GM23338 (cell line): ENCODE data around the gene ENOPH1. TPM values are rescaled to one million over a fixed set of nuclear protein-coding genes. Genes with fewer than 3 reads are reported as not detected.

Experiments used
- ATAC-seq: fragments of 200-7000 bp; cut with Tn5 transposase; 3 replicates; pipeline ENCODE4 v1.9.1; 2020
- DNase-seq: peaks from one replicate; pipeline ENCODE4 v3.0.0-alpha.2; 2015; ENCODE audit warnings: low spot score
- H2AFZ ChIP-seq: fragments of 200-600 bp; sonication (generic); 2 replicates; pipeline ENCODE4 v1.8.0; 2016; ENCODE audit warnings: antibody characterized with exemption, mild to moderate bottlenecking, moderate library complexity
- H3F3A ChIP-seq: fragments of 200-600 bp; sonication (generic); replicated peaks from 2 replicates; pipeline ENCODE4 v1.8.0; 2017; ENCODE audit warnings: antibody characterized with exemption, mixed run types, low read depth
- H3K27ac ChIP-seq: fragments of 200-600 bp; sonication (generic); 2 replicates; pipeline ENCODE4 v1.6.1; 2016; ENCODE audit warnings: low read depth
- H3K27me3 ChIP-seq: fragments of 200-600 bp; sonication (generic); 2 replicates; pipeline ENCODE4 v1.8.0; 2016; ENCODE audit warnings: mild to moderate bottlenecking, mixed run types, moderate library complexity; ENCODE audit not compliant: insufficient read depth
- H3K36me3 ChIP-seq: fragments of 200-600 bp; sonication (generic); 2 replicates; pipeline ENCODE4 v1.8.0; 2016; ENCODE audit warnings: mild to moderate bottlenecking; ENCODE audit not compliant: insufficient read depth
- H3K4me1 ChIP-seq: fragments of 200-600 bp; sonication (generic); 2 replicates; pipeline ENCODE4 v1.8.0; 2016; ENCODE audit warnings: mild to moderate bottlenecking, moderate library complexity; ENCODE audit not compliant: insufficient read depth
- H3K4me2 ChIP-seq: fragments of 200-600 bp; sonication (generic); 2 replicates; pipeline ENCODE4 v1.7.1; 2017; ENCODE audit warnings: mixed run types
- H3K4me3 ChIP-seq: fragments of 200-600 bp; sonication (generic); 2 replicates; pipeline ENCODE4 v1.6.1; 2016; ENCODE audit warnings: mixed run types
- H3K79me2 ChIP-seq: fragments of 200-600 bp; sonication (generic); replicated peaks from 2 replicates; pipeline ENCODE4 v1.8.0; 2017; ENCODE audit warnings: mild to moderate bottlenecking; ENCODE audit not compliant: insufficient read depth
- H3K9me2 ChIP-seq: fragments of 200-600 bp; sonication (generic); 2 replicates; pipeline ENCODE4 v1.8.0; 2017; ENCODE audit not compliant: insufficient read depth
- H4K20me1 ChIP-seq: fragments of 200-600 bp; sonication (generic); replicated peaks from 2 replicates; pipeline ENCODE4 v1.8.0; 2017; ENCODE audit warnings: mild to moderate bottlenecking; ENCODE audit not compliant: insufficient read depth
- H3K27ac Mint-ChIP-seq: 2 replicates; pipeline ENCODE4 v1.8.0; 2020; ENCODE audit warnings: inconsistent platforms, mild to moderate bottlenecking, moderate library complexity, mixed read lengths
- H3K27me3 Mint-ChIP-seq: 3 replicates; pipeline ENCODE4 v1.8.0; 2022; ENCODE audit warnings: low read depth, mild to moderate bottlenecking, moderate library complexity, mixed read lengths, inconsistent platforms; ENCODE audit not compliant: insufficient read depth, poor library complexity
- H3K36me3 Mint-ChIP-seq: 3 replicates; pipeline ENCODE4 v1.8.0; 2021; ENCODE audit warnings: low read depth, mild to moderate bottlenecking, inconsistent platforms, moderate library complexity, mixed read lengths
- H3K4me1 Mint-ChIP-seq: 3 replicates; pipeline ENCODE4 v1.8.0; 2020; ENCODE audit warnings: mild to moderate bottlenecking, inconsistent platforms, mixed read lengths
- H3K4me3 Mint-ChIP-seq: 3 replicates; pipeline ENCODE4 v1.8.0; 2021; ENCODE audit warnings: moderate library complexity, mild to moderate bottlenecking, inconsistent platforms, mixed read lengths
- H3K9me3 Mint-ChIP-seq: 3 replicates; pipeline ENCODE4 v1.8.0; 2020; ENCODE audit warnings: moderate library complexity, mild to moderate bottlenecking, inconsistent platforms, mixed read lengths
- CREB1 ChIP-seq: fragments of 250-450 bp; sonication (Bioruptor Pico); IDR thresholded peaks from 2 replicates; pipeline ENCODE4 v1.5.0; 2020; ENCODE audit warnings: low read depth, mild to moderate bottlenecking, moderate library complexity
- JUNB ChIP-seq: IDR thresholded peaks from one replicate; pipeline ENCODE4 v1.6.1; 2016; ENCODE audit warnings: antibody characterized with exemption; ENCODE audit not compliant: unreplicated experiment
- polyA plus RNA-seq: library from polyadenylated mRNA; unstranded; fragments of >200 nt; fragmentation: Nextera tagmentation; extraction: Ambion mirVana; gene quantifications from 2 replicates; pipeline ENCODE4 v1.2.1, GENCODE V29; 2016
- total RNA-seq: library from RNA; depleted of rRNA; stranded (reverse); fragments of >200 nt; shearing (Covaris generic); gene quantifications from 2 replicates; pipeline ENCODE4 v1.2.3, GENCODE V29; 2014
- TF ChIP-seq, protein P1 (sequence below): fragments of 250-450 bp; sonication (Bioruptor Pico); IDR thresholded peaks from 2 replicates; pipeline ENCODE4 v1.5.0; 2020; ENCODE audit warnings: mild to moderate bottlenecking, moderate library complexity
- TF ChIP-seq, protein P2 (sequence below): IDR thresholded peaks from 2 replicates; pipeline ENCODE4 v1.6.1; 2016; ENCODE audit warnings: antibody characterized with exemption

Gene ENOPH1
- total and polyA plus RNA-seq, 2 experiments from 2014 or later, result 105 to 146 TPM

DNA sequence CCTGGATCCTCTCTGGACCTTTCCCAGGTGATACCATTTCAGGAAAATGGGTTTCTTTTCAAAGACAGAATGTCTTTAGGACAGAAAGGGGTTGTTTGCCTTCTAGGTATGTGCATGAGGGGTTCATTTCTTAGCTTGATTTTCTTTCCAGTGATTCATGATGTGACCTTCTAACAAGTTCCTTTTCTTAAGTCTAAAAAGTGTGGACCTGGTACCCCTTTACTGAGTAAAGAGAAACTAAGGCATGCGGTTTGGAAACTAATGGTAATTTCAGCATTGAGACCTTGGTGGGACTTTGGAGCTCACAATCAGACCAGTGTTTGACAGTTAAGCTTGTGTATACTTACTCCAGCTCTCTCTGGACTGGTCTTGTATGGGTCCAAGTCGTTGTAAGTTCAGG is 8.7 kb downstream of the ENOPH1 start (continued):
- TF ChIP-seq, protein P1, sequence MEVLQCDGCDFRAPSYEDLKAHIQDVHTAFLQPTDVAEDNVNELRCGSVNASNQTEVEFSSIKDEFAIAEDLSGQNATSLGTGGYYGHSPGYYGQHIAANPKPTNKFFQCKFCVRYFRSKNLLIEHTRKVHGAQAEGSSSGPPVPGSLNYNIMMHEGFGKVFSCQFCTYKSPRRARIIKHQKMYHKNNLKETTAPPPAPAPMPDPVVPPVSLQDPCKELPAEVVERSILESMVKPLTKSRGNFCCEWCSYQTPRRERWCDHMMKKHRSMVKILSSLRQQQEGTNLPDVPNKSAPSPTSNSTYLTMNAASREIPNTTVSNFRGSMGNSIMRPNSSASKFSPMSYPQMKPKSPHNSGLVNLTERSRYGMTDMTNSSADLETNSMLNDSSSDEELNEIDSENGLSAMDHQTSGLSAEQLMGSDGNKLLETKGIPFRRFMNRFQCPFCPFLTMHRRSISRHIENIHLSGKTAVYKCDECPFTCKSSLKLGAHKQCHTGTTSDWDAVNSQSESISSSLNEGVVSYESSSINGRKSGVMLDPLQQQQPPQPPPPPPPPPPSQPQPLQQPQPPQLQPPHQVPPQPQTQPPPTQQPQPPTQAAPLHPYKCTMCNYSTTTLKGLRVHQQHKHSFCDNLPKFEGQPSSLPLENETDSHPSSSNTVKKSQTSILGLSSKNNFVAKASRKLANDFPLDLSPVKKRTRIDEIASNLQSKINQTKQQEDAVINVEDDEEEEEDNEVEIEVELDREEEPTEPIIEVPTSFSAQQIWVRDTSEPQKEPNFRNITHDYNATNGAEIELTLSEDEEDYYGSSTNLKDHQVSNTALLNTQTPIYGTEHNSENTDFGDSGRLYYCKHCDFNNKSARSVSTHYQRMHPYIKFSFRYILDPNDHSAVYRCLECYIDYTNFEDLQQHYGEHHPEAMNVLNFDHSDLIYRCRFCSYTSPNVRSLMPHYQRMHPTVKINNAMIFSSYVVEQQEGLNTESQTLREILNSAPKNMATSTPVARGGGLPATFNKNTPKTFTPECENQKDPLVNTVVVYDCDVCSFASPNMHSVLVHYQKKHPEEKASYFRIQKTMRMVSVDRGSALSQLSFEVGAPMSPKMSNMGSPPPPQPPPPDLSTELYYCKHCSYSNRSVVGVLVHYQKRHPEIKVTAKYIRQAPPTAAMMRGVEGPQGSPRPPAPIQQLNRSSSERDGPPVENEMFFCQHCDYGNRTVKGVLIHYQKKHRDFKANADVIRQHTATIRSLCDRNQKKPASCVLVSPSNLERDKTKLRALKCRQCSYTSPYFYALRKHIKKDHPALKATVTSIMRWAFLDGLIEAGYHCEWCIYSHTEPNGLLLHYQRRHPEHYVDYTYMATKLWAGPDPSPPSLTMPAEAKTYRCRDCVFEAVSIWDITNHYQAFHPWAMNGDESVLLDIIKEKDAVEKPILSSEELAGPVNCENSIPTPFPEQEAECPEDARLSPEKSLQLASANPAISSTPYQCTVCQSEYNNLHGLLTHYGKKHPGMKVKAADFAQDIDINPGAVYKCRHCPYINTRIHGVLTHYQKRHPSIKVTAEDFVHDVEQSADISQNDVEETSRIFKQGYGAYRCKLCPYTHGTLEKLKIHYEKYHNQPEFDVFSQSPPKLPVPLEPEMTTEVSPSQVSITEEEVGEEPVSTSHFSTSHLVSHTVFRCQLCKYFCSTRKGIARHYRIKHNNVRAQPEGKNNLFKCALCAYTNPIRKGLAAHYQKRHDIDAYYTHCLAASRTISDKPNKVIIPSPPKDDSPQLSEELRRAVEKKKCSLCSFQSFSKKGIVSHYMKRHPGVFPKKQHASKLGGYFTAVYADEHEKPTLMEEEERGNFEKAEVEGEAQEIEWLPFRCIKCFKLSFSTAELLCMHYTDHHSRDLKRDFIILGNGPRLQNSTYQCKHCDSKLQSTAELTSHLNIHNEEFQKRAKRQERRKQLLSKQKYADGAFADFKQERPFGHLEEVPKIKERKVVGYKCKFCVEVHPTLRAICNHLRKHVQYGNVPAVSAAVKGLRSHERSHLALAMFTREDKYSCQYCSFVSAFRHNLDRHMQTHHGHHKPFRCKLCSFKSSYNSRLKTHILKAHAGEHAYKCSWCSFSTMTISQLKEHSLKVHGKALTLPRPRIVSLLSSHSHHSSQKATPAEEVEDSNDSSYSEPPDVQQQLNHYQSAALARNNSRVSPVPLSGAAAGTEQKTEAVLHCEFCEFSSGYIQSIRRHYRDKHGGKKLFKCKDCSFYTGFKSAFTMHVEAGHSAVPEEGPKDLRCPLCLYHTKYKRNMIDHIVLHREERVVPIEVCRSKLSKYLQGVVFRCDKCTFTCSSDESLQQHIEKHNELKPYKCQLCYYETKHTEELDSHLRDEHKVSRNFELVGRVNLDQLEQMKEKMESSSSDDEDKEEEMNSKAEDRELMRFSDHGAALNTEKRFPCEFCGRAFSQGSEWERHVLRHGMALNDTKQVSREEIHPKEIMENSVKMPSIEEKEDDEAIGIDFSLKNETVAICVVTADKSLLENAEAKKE (CRISPR knock-in tag), result no peak

DNA sequence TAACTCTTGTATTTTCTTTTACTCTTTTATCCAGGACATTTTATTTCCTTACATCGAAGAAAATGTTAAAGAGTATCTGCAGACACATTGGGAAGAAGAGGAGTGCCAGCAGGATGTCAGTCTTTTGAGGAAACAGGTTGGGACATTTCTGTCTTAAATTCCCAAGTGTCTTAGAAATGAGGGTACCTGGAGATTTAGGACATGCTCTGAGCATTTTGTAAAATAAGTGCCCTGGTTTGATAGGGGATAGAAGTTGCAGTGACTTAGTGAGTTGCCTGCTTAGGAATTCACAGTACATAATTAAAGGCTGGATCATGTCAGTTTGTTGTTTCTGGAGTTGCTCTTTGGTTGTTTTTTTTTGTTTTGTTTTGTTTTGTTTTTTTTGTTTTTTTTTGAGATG is 17.5 kb downstream of the ENOPH1 start:
- Histone ChIP-seq H3K36me3 (peaks cover 37% of the 10 kb centered on the region), H4K20me1 (peaks cover 65% of the 10 kb centered on the region), H3K9me2 (no peaks in the 10 kb centered on the region), H3F3A (no peaks in the 10 kb centered on the region), H2AFZ (no peak overlapping the region), H3K4me2 (no peak overlapping the region), H3K4me1 (0 out of 2 replicates have a peak, but pooled peaks cover under 1% of the 10 kb centered on the region), H3K4me3 (no peak overlapping the region), H3K27ac (no peak overlapping the region), H3K79me2 (peaks cover 95% of the 10 kb centered on the region), H3K27me3 (no peaks in the 10 kb centered on the region)
- Mint-ChIP-seq H3K4me3 (no peak overlapping the region), H3K4me1 (no peaks in the 10 kb centered on the region), H3K9me3 (no peaks in the 10 kb centered on the region; the same call in 2 of the 3 replicates), H3K27ac (no peak overlapping the region), H3K27me3 (peaks cover 3% of the 10 kb centered on the region), H3K36me3 (peaks cover 56% of the 10 kb centered on the region)
- DNase-seq, result no peak
- no peak for TF ChIP-seq JUNB
- TF ChIP-seq, protein P2, sequence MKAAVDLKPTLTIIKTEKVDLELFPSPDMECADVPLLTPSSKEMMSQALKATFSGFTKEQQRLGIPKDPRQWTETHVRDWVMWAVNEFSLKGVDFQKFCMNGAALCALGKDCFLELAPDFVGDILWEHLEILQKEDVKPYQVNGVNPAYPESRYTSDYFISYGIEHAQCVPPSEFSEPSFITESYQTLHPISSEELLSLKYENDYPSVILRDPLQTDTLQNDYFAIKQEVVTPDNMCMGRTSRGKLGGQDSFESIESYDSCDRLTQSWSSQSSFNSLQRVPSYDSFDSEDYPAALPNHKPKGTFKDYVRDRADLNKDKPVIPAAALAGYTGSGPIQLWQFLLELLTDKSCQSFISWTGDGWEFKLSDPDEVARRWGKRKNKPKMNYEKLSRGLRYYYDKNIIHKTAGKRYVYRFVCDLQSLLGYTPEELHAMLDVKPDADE, result no peak
- no peak for TF ChIP-seq CREB1
- ATAC-seq, result no peak
